Middle frontal gyrus (tissue), 1 donor: ENCODE results near the gene CDH11.

Experiments used
- DNase-seq: peaks from one replicate; pipeline ENCODE4 v3.0.0-alpha.2; 2015; ENCODE audit warnings: low spot score; ENCODE audit errors: extremely low spot score

The CDH11 gene

DNA sequence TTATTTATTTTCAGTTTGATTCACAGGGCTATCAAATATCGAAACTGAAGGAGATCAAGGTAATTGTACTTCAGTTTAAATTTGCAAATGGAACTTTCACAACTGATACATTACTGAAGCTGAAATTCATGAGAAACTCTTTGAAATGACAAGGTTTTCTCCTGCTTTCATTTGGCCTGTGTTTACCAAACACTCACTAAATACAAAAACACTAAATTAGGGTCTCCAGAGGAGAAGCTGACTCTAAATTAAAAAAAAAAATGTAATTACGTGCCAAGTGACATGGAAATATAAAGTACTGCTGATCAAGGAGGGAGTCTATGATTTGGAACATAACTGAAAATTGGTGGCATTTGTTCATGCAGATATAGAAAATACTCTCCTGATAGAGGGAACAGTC, 205.8 kb downstream of the CDH11 start:
- DNase-seq, result no peak

DNA sequence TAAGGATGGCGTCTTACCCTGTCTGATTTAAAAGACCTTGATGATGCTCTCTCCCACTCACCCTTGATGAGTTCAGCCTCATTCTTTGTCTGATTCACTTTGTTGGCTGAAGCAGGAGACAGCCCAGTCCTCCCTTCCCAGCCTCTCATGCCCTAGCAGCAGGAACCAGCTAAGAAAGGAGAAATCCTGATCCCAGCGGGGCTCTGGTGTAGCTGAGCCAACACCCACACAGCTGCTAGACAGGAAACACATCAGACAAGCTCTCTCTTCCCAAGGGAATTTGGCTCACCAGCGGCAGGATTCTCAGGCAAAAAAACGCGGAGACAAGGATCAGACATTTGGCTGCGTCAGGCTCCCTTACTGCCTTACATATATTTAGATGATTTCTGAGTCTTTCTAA, 211.5 kb downstream of the CDH11 start:
- no peak for DNase-seq

DNA sequence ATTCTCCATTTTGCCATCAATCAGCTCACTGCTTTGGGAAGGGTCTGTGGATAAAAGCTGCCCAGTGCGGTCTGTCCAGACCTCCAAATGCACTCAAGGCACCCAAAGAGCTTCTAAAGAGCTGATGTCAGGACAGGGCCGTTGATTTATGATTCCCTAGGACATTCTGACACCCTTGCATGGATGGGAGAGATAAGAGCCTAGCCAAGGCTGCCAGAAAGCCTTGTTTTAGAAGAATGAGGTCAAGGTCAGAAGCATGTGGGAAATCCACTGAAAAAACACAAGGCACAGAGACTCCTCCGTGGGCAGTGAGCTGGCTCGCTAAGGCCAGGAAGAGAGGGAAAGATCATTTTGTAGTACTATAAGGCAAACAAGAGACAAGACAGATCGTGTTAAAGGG, 214.0 kb downstream of the CDH11 start:
- DNase-seq, result no peak

GRCh38 chr16:64903770-64904169, 218.1 kb downstream of the CDH11 start:
- no peak for DNase-seq

DNA sequence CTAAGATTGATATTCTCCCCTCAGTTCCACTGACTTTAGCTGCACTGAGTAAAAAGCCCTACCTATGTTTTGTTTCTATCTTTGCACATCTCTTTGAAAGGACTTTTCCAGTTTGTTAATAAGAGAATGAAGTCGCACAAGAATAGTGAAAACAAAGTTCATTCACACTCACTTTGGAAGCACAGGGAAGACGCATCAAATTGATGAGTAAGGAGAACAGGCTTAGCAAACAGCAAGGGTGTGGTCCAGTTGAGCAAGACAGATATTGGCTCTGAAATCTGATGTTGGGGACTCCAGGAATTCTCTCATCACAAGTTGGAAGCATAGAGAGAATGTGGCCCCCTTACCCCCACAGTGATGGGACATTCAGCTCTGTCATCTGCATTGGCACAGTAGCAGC, 221.3 kb downstream of the CDH11 start:
- no peak for DNase-seq

DNA sequence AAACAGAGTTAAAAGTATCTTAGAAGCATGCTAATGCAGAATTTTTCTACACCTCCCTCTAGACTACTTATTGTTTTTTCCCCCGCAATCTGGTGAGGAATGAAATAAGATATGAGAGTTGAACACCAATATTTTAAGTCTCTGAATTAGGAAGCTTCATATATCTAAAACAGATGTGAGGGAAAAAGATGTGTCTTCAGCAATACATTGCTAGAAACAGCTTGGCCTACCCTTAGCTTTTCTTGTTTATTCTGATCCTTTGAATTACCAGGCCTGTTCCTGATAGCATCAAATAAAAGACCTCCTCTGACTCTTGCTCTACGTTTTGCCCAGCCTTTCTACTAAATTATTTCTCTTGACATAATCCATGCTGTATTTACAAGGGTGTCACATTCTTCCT, 221.8 kb downstream of the CDH11 start:
- DNase-seq, result no peak

GRCh38 chr16:64898159-64898558, 223.7 kb downstream of the CDH11 start:
- no peak for DNase-seq
